Smooth muscle cell (in vitro differentiated cells): ENCODE results near the gene TRERF1. TPM values are rescaled to one million over a fixed set of nuclear protein-coding genes. Genes with fewer than 3 reads are reported as not detected.

Experiments
- DNase-seq: peaks from one replicate; lab custom pipeline; 2025; ENCODE audit not compliant: unreplicated experiment; lab: John Stamatoyannopoulos, UW
- H2AFZ ChIP-seq: fragments of 200-600 bp; sonication (generic); 2 replicates; pipeline ENCODE4 v1.6.0; 2016; ENCODE audit warnings: antibody characterized with exemption, low read depth, mild to moderate bottlenecking
- H3F3A ChIP-seq: fragments of 200-600 bp; sonication (generic); 2 replicates; pipeline ENCODE4 v1.6.0; 2017; ENCODE audit warnings: antibody characterized with exemption, low read depth
- H3K27ac ChIP-seq: fragments of 200-600 bp; sonication (generic); 2 replicates; pipeline ENCODE4 v1.5.1; 2016; ENCODE audit warnings: low read depth, mild to moderate bottlenecking
- H3K27me3 ChIP-seq: fragments of 200-600 bp; sonication (generic); 2 replicates; pipeline ENCODE4 v1.6.1; 2016; ENCODE audit warnings: low read depth, mild to moderate bottlenecking
- H3K36me3 ChIP-seq: fragments of 200-600 bp; sonication (generic); 2 replicates; pipeline ENCODE4 v1.5.1; 2016; ENCODE audit warnings: low read depth
- H3K4me1 ChIP-seq: fragments of 200-600 bp; sonication (generic); 2 replicates; pipeline ENCODE4 v1.5.1; 2016; ENCODE audit warnings: low read depth
- H3K4me2 ChIP-seq: fragments of 200-600 bp; sonication (generic); 2 replicates; pipeline ENCODE4 v1.6.0; 2016; ENCODE audit warnings: mild to moderate bottlenecking
- H3K4me3 ChIP-seq: fragments of 200-600 bp; sonication (generic); 2 replicates; pipeline ENCODE4 v1.5.1; 2016; ENCODE audit warnings: mild to moderate bottlenecking
- H3K79me2 ChIP-seq: fragments of 200-600 bp; sonication (generic); 2 replicates; pipeline ENCODE4 v1.6.0; 2016; ENCODE audit warnings: low read depth, mild to moderate bottlenecking
- H3K9ac ChIP-seq: fragments of 200-600 bp; sonication (generic); 2 replicates; pipeline ENCODE4 v1.6.0; 2016; ENCODE audit warnings: low read depth
- H3K9me3 ChIP-seq: fragments of 200-600 bp; sonication (generic); replicated peaks from 2 replicates; pipeline ENCODE4 v1.5.1; 2016; ENCODE audit warnings: low read depth
- H4K20me1 ChIP-seq: fragments of 200-600 bp; sonication (generic); 2 replicates; pipeline ENCODE4 v1.6.0; 2016; ENCODE audit warnings: low read depth
- WGBS: methylation state at CpG from one replicate; pipeline ENCODE4 v1.1.7; 2016; ENCODE audit warnings: low lambda C conversion rate; 5-methylcytosine and 5-hydroxymethylcytosine counted together
- polyA plus RNA-seq: library from polyadenylated mRNA; unstranded; fragments of >200 nt; fragmentation: Nextera tagmentation; extraction: Ambion mirVana; gene quantifications from 2 replicates; pipeline ENCODE4 v1.2.1, GENCODE V29; 2016
- total RNA-seq: library from RNA; depleted of rRNA; stranded (reverse); fragments of >200 nt; gene quantifications from 2 replicates; pipeline ENCODE4 v1.2.3, GENCODE V29; 2014
- TF ChIP-seq, protein P1 (sequence below): fragments of 200-600 bp; sonication (generic); IDR thresholded peaks from 2 replicates; pipeline ENCODE4 v1.5.1; 2017; ENCODE audit warnings: borderline replicate concordance, mild to moderate bottlenecking, antibody characterized with exemption; ENCODE audit not compliant: insufficient read depth, poor library complexity, severe bottlenecking

TRERF1 gene
- total and polyA plus RNA-seq, 2 experiments from 2014 or later = 3.5 to 5.3 TPM

DNA sequence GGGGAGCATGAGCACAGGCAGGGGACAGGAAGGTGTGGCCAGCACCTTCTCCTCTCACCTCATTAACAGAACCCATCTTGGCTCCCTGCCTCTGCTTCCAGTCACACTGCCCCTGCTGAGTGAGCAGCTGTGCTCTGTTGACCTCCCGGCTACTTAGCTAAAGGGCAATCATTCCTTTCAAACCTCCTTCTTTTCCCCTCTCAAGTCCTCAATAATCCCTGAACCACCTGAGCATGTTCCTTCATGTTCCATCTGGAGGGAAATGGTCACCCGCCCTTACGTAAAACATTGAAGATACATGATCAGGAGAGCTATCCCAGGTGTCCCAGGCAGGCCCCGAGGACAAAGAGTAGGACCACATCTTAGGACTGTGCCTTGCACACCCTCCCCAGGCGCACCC is 212.4 kb downstream of the TRERF1 start:
- no peaks in the 10 kb centered on the region for H3K4me1 ChIP-seq
- H3K27me3 ChIP-seq = no peaks in the 10 kb centered on the region
- 91% methylated on average over 5 of the region's 5 CpGs for WGBS
- no peaks in the 10 kb centered on the region for H3K79me2 ChIP-seq
- H2AFZ ChIP-seq = no peak overlapping the region
- peak overlapping the region; percentile 39 for H3K27ac ChIP-seq
- H3K9ac ChIP-seq = no peak overlapping the region
- no peaks in the 10 kb centered on the region for H4K20me1 ChIP-seq
- H3K4me3 ChIP-seq = no peak overlapping the region
- no peaks in the 10 kb centered on the region for H3K9me3 ChIP-seq
- TF ChIP-seq, protein P1, sequence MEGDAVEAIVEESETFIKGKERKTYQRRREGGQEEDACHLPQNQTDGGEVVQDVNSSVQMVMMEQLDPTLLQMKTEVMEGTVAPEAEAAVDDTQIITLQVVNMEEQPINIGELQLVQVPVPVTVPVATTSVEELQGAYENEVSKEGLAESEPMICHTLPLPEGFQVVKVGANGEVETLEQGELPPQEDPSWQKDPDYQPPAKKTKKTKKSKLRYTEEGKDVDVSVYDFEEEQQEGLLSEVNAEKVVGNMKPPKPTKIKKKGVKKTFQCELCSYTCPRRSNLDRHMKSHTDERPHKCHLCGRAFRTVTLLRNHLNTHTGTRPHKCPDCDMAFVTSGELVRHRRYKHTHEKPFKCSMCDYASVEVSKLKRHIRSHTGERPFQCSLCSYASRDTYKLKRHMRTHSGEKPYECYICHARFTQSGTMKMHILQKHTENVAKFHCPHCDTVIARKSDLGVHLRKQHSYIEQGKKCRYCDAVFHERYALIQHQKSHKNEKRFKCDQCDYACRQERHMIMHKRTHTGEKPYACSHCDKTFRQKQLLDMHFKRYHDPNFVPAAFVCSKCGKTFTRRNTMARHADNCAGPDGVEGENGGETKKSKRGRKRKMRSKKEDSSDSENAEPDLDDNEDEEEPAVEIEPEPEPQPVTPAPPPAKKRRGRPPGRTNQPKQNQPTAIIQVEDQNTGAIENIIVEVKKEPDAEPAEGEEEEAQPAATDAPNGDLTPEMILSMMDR = no peak
- H3K36me3 ChIP-seq = no peaks in the 10 kb centered on the region
- no peaks in the 10 kb centered on the region for H3F3A ChIP-seq
- DNase-seq = no peak
- H3K4me2 ChIP-seq = no peak overlapping the region

DNA sequence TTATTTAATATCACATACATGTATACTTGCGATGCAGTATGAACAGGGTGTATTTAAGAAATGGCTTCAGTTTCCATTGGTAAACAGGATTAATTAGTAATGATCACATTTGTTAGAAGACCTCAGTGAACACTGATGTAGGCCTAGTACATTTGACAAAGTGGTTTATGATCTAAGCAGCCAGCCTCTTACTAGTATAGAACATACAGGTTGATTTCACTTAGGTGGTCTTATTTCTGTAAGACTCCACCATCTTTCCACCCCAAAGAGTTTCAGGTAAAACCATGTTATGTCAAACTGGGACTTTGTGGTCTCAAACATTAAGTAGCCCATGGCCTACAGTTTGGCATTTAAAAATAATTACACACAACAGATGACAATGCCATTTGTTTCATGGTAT is 213.9 kb downstream of the TRERF1 start:
- Histone ChIP-seq H3K9me3 (no peaks in the 10 kb centered on the region), H3K79me2 (no peaks in the 10 kb centered on the region), H3K9ac (no peak overlapping the region), H3K27me3 (no peaks in the 10 kb centered on the region), H3K36me3 (no peaks in the 10 kb centered on the region), H3K4me3 (no peak overlapping the region), H4K20me1 (no peaks in the 10 kb centered on the region), H3K4me1 (no peaks in the 10 kb centered on the region), H2AFZ (no peak overlapping the region), H3K27ac (no peak overlapping the region), H3F3A (no peaks in the 10 kb centered on the region), H3K4me2 (no peak overlapping the region)
- WGBS = 100% methylated on average over 1 of the region's 1 CpG
- no peak for DNase-seq
- TF ChIP-seq, protein P1 = no peak

- no peak overlapping the region for H2AFZ ChIP-seq
- H3K9me3 ChIP-seq = no peaks in the 10 kb centered on the region
- WGBS = 96% methylated on average over 5 of the region's 5 CpGs
- H3K79me2 ChIP-seq = no peaks in the 10 kb centered on the region
- no peak overlapping the region for H3K4me2 ChIP-seq
- H3K9ac ChIP-seq = no peak overlapping the region
- no peak overlapping the region for H3K4me3 ChIP-seq
- H3K27me3 ChIP-seq = no peaks in the 10 kb centered on the region
- H3F3A ChIP-seq = no peaks in the 10 kb centered on the region
- TF ChIP-seq, protein P1 = no peak
- H3K36me3 ChIP-seq = no peaks in the 10 kb centered on the region
- no peak overlapping the region for H3K27ac ChIP-seq
- no peaks in the 10 kb centered on the region for H4K20me1 ChIP-seq
- H3K4me1 ChIP-seq = no peaks in the 10 kb centered on the region
- DNase-seq = no peak
Measured at GRCh38 chr6:42236682-42237473, 214.8 kb downstream of the TRERF1 start.

GRCh38 chr6:42236030-42236429 is 215.7 kb downstream of the TRERF1 start:
- Histone ChIP-seq H3K9me3 (no peaks in the 10 kb centered on the region), H3K79me2 (no peaks in the 10 kb centered on the region), H3K9ac (no peak overlapping the region), H3K27ac (no peak overlapping the region), H3K4me2 (no peak overlapping the region), H3F3A (no peaks in the 10 kb centered on the region), H2AFZ (no peak overlapping the region), H3K4me1 (no peaks in the 10 kb centered on the region), H3K36me3 (no peaks in the 10 kb centered on the region), H3K4me3 (no peak overlapping the region), H4K20me1 (no peaks in the 10 kb centered on the region), H3K27me3 (no peaks in the 10 kb centered on the region)
- WGBS = 94% methylated on average over 9 of the region's 9 CpGs
- DNase-seq = no peak
- TF ChIP-seq, protein P1 = no peak
